ENCODE measurements around the gene GRB7.

DNA sequence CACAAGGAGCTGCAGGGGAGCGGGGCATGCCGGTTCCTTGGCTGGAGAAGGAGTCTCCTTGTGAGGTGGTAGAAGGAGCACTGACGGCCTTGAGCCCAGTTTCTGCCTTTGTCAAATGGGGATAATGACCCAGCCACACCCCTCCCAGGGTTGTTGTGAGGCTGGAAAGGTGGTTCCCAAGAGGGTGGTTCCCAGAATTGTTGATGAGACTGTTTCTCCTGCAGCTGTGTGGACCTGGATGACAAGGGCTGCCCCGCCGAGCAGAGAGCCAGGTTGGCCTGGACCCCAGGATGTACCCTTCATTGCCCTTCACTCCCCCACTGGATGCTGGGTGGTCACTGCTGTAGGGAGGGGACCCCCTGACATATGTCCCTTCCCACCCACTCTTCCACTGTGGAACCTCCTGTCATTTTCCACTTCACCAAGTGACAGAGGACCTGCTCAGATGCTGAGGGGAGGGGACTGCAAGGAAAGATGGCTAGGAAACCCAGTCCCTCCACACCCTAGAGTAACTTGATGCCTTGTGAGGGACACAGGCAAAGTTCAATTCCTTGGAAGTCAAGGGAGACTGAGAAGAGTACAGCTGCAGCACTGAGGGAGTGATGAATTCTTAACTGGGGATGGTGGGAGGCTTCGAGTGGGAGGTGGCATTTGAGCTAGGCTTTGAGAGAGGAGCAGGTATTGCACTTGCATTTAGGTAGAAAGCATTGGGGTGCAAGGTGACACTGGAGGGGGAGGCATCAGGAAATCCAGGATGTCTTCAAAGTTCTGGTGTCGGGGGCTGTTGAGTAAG lies 18.0 kb upstream of the GRB7 start:
- TF ChIP-seq, protein P1, sequence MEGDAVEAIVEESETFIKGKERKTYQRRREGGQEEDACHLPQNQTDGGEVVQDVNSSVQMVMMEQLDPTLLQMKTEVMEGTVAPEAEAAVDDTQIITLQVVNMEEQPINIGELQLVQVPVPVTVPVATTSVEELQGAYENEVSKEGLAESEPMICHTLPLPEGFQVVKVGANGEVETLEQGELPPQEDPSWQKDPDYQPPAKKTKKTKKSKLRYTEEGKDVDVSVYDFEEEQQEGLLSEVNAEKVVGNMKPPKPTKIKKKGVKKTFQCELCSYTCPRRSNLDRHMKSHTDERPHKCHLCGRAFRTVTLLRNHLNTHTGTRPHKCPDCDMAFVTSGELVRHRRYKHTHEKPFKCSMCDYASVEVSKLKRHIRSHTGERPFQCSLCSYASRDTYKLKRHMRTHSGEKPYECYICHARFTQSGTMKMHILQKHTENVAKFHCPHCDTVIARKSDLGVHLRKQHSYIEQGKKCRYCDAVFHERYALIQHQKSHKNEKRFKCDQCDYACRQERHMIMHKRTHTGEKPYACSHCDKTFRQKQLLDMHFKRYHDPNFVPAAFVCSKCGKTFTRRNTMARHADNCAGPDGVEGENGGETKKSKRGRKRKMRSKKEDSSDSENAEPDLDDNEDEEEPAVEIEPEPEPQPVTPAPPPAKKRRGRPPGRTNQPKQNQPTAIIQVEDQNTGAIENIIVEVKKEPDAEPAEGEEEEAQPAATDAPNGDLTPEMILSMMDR (IDR thresholded peaks at IDR 0.05) = no peak
- no peak for TF ChIP-seq POLR2A (IDR thresholded peaks at IDR 0.05)

All from Peyer's patch (tissue), 4 donors.